GM21515 (cell line): ENCODE results near the gene C14orf93.

Source experiments
- ATAC-seq: cut with Tn5 transposase; IDR thresholded peaks from one replicate; pipeline ENCODE4 v1.9.1; 2021; ENCODE audit not compliant: unreplicated experiment

Gene C14orf93

GRCh38 chr14:22996768-22997654 lies 12.9 kb downstream of the C14orf93 start:
- no peak for ATAC-seq

DNA sequence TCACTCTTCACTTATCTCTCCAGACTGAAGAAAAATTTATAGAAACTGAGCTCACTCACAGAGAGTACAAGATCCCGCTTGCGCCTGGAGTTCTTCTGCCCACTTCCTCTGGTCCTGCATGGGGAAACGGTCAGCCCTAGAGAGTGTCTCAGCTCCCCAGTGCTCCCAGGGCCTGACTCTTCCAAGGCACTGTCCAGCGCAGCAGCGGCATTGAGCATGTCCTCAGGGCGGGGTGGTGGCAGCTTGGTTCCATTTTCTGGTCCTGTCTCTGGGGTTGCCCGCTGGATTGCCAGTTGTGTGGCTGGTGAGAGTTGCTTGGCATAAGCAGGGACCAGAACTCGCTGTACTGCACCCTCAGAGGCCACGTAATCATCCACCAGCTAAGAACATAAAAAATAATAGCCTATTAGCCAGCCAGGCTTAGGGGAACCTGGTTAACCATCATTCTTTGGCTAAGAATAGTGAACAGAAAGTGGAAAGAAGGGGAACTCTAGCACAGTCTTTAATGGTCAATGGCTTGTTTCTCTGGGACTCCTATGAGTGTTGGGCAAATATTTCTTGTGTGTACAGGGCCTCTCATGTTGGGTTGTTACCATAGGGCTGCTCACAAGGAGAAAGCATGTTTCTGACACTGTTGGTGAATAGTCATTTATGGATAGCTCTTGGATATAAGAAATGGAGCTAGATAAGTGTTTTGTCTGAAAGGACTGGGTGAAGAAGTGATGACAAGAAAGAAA lies 13.9 kb downstream of the C14orf93 start:
- ATAC-seq: no peak

- no peak for ATAC-seq
Observed at GRCh38 chr14:22994762-22995275, 15.1 kb downstream of the C14orf93 start.

DNA sequence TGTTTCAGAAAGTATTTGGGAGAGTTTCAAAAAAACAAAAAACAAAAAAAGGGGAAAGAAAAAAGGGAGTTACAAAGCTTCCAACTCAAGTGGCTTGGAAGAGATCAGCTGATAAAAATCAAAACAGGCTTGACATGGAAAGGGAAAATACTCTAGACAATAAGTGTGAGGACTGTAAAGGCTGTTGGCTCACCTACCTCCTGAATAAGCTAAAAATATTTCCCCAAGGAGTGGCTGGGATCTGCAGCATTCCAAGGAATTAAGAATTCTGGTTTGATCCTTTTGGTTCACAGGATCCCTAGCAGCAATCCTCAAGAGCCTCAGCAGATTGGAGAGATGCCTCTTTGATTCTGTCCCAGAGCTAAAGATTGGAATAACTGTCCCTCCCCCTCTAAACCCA lies 16.4 kb downstream of the C14orf93 start:
- ATAC-seq: no peak

DNA sequence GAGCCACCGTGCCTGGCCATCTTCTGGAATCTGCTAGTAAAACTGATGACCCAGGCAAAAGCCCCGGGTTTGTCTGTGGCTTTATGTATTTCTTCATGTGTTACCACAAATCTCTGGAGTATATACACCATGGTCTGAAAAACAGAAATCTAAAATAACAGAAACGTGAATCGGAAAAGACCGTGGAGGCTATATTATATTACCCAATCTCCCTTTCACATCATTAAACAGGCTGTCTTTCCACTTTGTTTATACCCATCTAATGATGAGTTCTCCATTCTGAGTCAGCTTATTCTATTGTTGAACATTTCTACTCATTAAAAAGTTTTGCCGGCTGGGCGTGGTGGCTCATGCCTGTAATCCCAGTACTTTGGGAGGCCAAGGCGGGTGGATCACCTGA lies 18.1 kb downstream of the C14orf93 start:
- no peak for ATAC-seq

DNA sequence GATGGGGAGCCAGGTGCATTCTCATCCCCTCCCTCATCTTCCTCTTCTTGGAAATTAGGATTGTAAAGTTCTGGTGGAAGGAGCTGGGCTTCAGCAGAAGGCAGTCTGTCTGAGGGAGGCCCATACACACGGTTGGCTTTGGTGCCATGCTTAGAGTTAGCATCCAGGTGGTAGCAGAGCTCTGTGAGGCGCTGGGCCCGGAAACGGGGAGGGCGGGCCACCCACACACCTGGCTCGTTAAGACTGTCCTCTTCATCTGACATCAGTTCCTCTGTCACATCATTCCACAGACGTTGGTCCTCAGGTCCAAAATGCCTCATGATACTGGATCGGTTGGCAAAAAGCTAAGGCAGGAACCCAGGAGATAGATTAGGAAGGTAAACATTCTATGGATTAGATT lies 22.7 kb downstream of the C14orf93 start:
- ATAC-seq: no peak

DNA sequence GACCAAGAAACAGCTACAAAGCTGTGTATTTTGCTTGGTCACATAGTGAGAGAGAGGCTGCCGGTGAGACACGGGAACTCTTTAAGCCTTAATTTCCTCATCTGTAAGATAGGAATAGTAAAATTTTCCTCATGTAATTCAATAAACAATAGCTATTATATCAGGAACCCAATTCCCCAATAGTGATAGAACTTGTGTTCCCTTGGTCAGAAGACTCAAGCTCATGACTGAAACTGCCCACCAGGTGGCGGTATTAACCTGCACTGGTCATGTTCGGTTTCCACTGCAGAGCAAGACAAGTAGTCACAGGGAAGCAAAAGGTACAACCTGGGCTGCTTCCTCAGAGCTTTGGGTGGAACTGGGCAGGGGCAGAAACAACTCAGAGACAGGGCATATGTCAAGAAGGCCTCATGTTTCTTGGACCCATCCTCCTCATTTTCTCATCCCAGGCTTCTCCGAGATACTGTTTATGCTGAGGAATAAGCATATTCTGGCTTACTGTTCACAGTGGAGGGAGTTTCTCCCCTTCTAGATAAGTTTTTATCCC lies 23.4 kb downstream of the C14orf93 start:
- no peak for ATAC-seq

- ATAC-seq: no peak
Observed at GRCh38 chr14:22985894-22986507, 23.9 kb downstream of the C14orf93 start.

GRCh38 chr14:22984959-22985658 lies 24.8 kb downstream of the C14orf93 start:
- no peak for ATAC-seq

DNA sequence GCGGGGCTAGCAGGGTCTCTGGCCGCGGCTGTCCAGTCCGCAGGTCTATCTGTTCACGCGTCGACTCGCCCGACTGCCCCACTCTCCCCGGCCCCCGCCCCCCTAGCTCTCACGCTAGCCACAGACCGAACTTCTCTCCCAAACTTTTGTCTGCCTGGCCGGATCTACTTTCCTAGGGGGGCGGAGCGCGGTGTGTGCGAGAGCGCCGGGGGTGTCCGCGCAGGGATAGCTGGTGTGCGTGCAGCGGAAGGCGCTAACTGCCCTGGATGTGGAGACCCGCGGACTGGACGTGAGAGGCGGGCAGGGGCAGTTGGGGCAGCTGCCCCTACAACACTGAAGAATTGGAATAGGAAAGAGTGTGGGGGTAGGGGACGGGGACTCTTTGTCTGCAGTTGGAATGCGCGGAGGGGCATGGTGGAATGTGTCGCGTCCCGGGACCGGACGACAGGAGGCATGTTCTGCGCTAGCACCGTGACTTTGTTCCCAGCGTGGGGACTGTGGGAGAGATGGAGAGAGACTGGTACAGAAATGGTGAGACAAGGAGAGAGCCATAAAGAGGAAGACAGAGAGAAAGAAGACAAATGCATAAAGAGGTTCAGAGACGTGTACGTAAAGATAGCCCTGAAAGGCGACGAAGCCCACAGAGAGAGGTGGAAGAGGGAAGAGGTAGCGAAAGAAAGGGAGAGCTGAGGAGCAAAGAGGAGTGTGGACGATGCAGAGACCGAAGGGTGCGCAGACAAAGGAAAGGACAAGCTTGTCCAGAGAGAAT lies 27.3 kb downstream of the C14orf93 start, which contains the start of gene AJUBA:
AJUBA (minus strand) TSS at position 75 of the 769 bp plus-strand sequence. CDS start 285 bp downstream, outside the sequence.
- no peak for ATAC-seq

DNA sequence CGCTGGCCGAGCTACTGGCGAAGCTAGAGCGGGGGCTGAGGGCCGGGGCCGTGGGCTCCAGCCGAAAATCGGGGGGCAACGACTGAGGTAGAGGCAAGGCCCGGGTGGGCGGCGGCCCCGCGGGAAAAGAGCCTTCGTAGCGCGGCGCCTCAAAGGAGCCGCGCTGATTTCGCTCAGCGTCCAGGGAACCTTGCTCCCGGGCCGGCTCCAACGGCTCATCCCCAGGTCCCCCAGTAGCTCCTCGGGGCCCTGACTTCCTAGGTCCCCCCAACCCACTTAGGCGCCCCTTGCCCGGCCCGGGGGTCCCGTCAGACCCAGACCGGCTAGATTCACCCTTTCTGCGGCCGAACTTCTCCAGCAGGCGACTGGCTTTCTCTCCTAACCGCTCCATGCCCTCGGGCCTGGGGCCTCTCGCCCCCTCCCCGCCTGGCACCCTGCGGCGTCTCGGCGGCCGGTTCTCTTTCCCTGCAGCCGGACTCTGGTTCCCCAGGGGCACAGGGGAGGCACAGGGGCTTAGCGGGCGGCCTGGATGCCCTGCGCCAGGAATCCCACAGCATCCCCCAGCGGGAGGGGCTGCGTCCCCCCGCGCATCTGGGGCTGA lies 28.0 kb downstream of the C14orf93 start:
- ATAC-seq: no peak

GRCh38 chr14:22981090-22981875 lies 28.7 kb downstream of the C14orf93 start:
- ATAC-seq: no peak

DNA sequence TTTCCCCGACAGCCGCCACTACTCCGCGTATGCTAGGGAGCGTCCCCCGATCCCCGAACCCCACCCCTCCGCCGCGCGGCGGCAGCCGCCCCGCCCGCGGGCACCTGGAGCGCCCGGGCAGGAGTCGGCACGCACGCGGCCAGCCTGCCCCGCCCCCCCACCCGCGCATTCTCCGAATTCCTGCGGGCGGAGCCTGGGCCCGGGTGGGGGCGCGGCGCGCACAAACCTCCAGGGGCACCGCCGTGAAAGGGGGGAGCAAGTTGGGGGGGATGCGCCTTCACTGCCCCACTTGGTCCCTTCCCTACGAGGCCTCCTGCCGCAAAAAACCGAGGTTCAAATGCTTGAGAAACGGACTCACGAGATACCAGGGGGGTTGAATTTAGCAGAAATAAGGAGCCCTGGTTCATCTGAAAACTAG lies 29.3 kb downstream of the C14orf93 start:
- ATAC-seq: no peak

DNA sequence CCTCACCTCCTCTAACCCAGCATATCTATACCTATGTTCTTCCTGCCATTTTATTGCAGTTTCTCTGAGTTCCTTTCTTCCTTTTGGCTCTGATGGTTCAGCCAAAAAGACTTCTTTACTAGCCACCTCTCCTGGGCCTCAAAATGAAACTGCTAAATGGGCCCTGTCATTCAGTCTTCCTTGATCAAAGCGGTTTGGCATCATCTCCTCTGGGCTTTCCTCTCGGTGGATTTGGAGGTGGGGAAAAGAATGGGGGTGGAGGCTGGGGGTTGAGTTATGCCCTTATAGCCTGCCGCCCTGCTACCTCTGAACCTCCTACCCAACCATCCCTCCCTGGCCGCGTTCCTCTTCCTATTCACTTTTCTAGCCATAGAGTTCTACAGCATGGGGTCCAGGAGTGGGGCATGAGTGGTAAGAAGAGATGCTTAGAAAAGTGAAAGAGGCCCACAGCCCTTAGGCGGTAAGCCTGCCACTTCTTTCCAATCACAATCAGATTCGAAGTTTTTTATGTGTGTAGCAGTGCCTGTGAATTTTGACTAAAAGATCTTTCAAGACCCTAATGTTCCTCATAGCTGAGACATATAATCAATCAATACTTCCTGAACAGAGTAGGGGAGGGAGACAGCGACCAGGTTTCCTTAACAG lies 30.1 kb downstream of the C14orf93 start:
- no peak for ATAC-seq

- ATAC-seq: no peak
Observed at GRCh38 chr14:22978981-22979671, 30.8 kb downstream of the C14orf93 start.

DNA sequence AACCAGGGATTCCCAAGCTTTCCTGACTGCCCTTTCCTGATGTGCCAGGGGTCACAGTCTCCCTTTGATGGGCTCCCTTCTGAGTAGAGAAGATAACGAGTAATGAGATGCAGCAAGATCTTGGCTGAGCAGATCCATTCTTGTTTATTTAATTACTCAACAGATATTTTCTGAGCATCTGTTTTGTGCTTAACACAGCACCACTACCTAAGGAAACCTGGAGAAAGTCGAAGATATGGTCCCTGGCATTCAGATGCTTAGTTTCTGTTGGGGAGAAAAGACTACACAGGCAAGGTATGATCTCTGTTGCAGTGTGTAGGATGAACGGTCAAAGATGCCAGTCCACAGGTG lies 31.5 kb downstream of the C14orf93 start:
- no peak for ATAC-seq

GRCh38 chr14:22977684-22978486 lies 32.1 kb downstream of the C14orf93 start:
- ATAC-seq: no peak
